ENCODE measurements around the gene FFAR2. TPM values are rescaled to one million over a fixed set of nuclear protein-coding genes. Genes with fewer than 3 reads are reported as not detected.

The FFAR2 gene
- total RNA-seq, 1 experiment from 2014 or later = not detected

DNA sequence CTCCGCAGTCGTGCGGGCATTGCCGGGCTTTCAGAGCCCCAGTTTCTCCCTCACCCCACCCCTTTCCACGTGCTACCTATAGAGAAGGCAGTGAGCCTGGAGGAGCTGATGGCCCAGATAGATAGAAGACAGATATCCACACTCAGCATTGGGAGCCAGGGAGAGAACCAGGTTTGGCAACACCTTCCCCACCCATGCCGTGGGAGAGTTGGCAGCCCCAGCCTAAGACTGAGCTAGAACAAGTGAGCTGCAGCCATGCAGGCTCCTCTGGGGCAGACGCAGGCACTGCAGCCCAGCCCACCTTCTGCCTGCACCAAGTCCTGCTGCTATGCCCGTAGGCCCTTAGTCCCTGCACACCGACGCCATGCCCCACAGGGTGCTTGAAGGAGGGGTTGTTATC, 52.6 kb downstream of the FFAR2 start:
- H3K4me1 Mint-ChIP-seq = peaks cover 9 to 16% of the 10 kb centered on the region in 2 experiments
- no peaks in the 10 kb centered on the region for H3K27me3 ChIP-seq (ENCODE audit: insufficient read depth, low read length)
- no CpG with 5 or more reads among the region's 10 CpGs for WGBS (ENCODE audit: extremely low coverage, insufficient read length, low lambda C conversion rate)
- no peak for DNase-seq
- H4K20me1 ChIP-seq (ENCODE audit: control insufficient read depth, insufficient read depth, insufficient read length) = no peaks in the 10 kb centered on the region
- H2AFZ ChIP-seq (ENCODE audit: low read length) = no peak overlapping the region
- no peak overlapping the region for H3K56ac ChIP-seq (ENCODE audit: insufficient read length, low read depth, low read length)
- H3K9me3 ChIP-seq (ENCODE audit: control insufficient read depth, low read depth, low read length) = no peaks in the 10 kb centered on the region
- H3K4me2 ChIP-seq (ENCODE audit: insufficient read depth, insufficient read length, low read length) = no peak overlapping the region
- no peak overlapping the region for H4K5ac ChIP-seq (ENCODE audit: insufficient read length, low read depth, low read length)
- no peak overlapping the region for H3K23ac ChIP-seq (ENCODE audit: insufficient read length, low read depth, low read length)
- no peak overlapping the region for H3T11ph ChIP-seq (ENCODE audit: low read length)
- H3K4me3 Mint-ChIP-seq = no peak overlapping the region
- H3K36me3 Mint-ChIP-seq (ENCODE audit: insufficient read depth in 1 of 3, low read depth in 3 of 3) = peaks cover 48 to 90% (median 86%) of the 10 kb centered on the region in 3 experiments; a peak in 6 of 7 replicates
- H2BK15ac ChIP-seq (ENCODE audit: low read depth, low read length) = no peak overlapping the region
- no peak overlapping the region for H3K4ac ChIP-seq (ENCODE audit: low read depth, low read length)
- no peaks in the 10 kb centered on the region for H3K79me2 ChIP-seq (ENCODE audit: insufficient read depth, low read length)
- H3K18ac ChIP-seq (ENCODE audit: insufficient read length, low read depth, low read length) = no peak overlapping the region
- TF ChIP-seq, protein P1, sequence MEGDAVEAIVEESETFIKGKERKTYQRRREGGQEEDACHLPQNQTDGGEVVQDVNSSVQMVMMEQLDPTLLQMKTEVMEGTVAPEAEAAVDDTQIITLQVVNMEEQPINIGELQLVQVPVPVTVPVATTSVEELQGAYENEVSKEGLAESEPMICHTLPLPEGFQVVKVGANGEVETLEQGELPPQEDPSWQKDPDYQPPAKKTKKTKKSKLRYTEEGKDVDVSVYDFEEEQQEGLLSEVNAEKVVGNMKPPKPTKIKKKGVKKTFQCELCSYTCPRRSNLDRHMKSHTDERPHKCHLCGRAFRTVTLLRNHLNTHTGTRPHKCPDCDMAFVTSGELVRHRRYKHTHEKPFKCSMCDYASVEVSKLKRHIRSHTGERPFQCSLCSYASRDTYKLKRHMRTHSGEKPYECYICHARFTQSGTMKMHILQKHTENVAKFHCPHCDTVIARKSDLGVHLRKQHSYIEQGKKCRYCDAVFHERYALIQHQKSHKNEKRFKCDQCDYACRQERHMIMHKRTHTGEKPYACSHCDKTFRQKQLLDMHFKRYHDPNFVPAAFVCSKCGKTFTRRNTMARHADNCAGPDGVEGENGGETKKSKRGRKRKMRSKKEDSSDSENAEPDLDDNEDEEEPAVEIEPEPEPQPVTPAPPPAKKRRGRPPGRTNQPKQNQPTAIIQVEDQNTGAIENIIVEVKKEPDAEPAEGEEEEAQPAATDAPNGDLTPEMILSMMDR (conservative IDR thresholded peaks at IDR 0.05) = no peak
- H2BK5ac ChIP-seq (ENCODE audit: insufficient read length, low read length) = no peak overlapping the region
- no peaks in the 10 kb centered on the region for H3K9me3 Mint-ChIP-seq
- H3K27me3 Mint-ChIP-seq (ENCODE audit: low read depth) = no peaks in the 10 kb centered on the region
- no peaks in the 10 kb centered on the region for H3K4me1 ChIP-seq (ENCODE audit: insufficient read depth, low read length)
- H4K91ac ChIP-seq (ENCODE audit: insufficient read length, low read depth, low read length) = no peak overlapping the region
- H2BK12ac ChIP-seq (ENCODE audit: insufficient read length, low read depth, low read length) = no peak overlapping the region
- no peak overlapping the region for H2AK5ac ChIP-seq (ENCODE audit: insufficient read length, low read length)
- no peak overlapping the region for H2BK120ac ChIP-seq (ENCODE audit: low read depth, low read length, poor library complexity, severe bottlenecking)
- peak overlapping the region in 1 of 3 experiments; percentile 91; a peak in 2 of 7 replicates for H3K27ac Mint-ChIP-seq
- H3K14ac ChIP-seq (ENCODE audit: insufficient read depth, low read length) = no peak overlapping the region
- no peak overlapping the region for H2BK20ac ChIP-seq (ENCODE audit: low read depth, low read length, poor library complexity, severe bottlenecking)
- H4K8ac ChIP-seq (replicated peaks; ENCODE audit: insufficient read length, low read depth, low read length) = no peak overlapping the region
- no peak overlapping the region for H3K9ac ChIP-seq (ENCODE audit: extremely low read depth, insufficient read length, low read length)
- H3K23me2 ChIP-seq (ENCODE audit: insufficient read length, low read depth, low read length, poor library complexity, severe bottlenecking) = no peaks in the 10 kb centered on the region
- H3K27ac ChIP-seq (ENCODE audit: insufficient read length, low read depth, low read length) = no peak overlapping the region
- H3K79me1 ChIP-seq (ENCODE audit: insufficient read depth, low read depth, low read length, poor library complexity, severe bottlenecking) = no peaks in the 10 kb centered on the region

Other genes with a start within 250 kb of the FFAR2 start
- gene FAM187B, start 219.5 kb upstream of the FFAR2 start, total RNA-seq (2021) = not detected in 2 replicates
- 151 and 152 TPM in 2 replicates for gene LSR, start 199.3 kb upstream of the FFAR2 start, total RNA-seq (2021)
- 113 and 123 TPM in 2 replicates for gene USF2, start 179.3 kb upstream of the FFAR2 start, total RNA-seq (2021)
- gene HAMP, start 165.7 kb upstream of the FFAR2 start, total RNA-seq (2021) = 0.52 and 0.83 TPM in 2 replicates
- 0.13 TPM in 1 of 2 replicates, not detected in the other for gene MAG, start 156.1 kb upstream of the FFAR2 start, total RNA-seq (2021)
- not detected in 2 replicates for gene CD22, start 119.1 kb upstream of the FFAR2 start, total RNA-seq (2021)
- not detected in 2 replicates for gene FFAR1, start 100.4 kb upstream of the FFAR2 start, total RNA-seq (2021)
- not detected in 2 replicates for gene FFAR3, start 89.8 kb upstream of the FFAR2 start, total RNA-seq (2021)
- not detected in 2 replicates for gene GPR42, start 77.2 kb upstream of the FFAR2 start, total RNA-seq (2021)
- 0.87 and 1.3 TPM in 2 replicates for gene KRTDAP, start 42.2 kb downstream of the FFAR2 start, total RNA-seq (2021)
- gene DMKN, start 65.4 kb downstream of the FFAR2 start, total RNA-seq (2021) = 267 and 278 TPM in 2 replicates
- gene SBSN, start 80.1 kb downstream of the FFAR2 start, total RNA-seq (2021) = 0.15 and 0.24 TPM in 2 replicates
- not detected in 2 replicates for gene GAPDHS, start 85.2 kb downstream of the FFAR2 start, total RNA-seq (2021)
- 125 and 128 TPM in 2 replicates for gene TMEM147, start 97.4 kb downstream of the FFAR2 start, total RNA-seq (2021)
- gene ATP4A, start 115.4 kb downstream of the FFAR2 start, total RNA-seq (2021) = 0.24 and 0.88 TPM in 2 replicates
- gene PMIS2, start 137.9 kb downstream of the FFAR2 start, total RNA-seq (2021) = not detected in 2 replicates
- 32.8 and 32.9 TPM in 2 replicates for gene HAUS5, start 164.5 kb downstream of the FFAR2 start, total RNA-seq (2021)
- 83.3 and 85.8 TPM in 2 replicates for gene RBM42, start 180.8 kb downstream of the FFAR2 start, total RNA-seq (2021)
- 1.5 and 1.9 TPM in 2 replicates for gene ETV2, start 193.5 kb downstream of the FFAR2 start, total RNA-seq (2021)
- gene COX6B1, start 200.1 kb downstream of the FFAR2 start, total RNA-seq (2021) = 422 and 432 TPM in 2 replicates
- 3.0 and 4.3 TPM in 2 replicates for gene UPK1A, start 218.3 kb downstream of the FFAR2 start, total RNA-seq (2021)

All from H9 (cell line).